HL-60 (cell line): Measurements from ENCODE around the gene C19orf81.

Experiments
- DNase-seq, 2 experiments: peaks; one replicate each; pipeline ENCODE4 v3.0.0-alpha.2; 2010 to 2020; ENCODE audit warnings: low read depth in 1 of 2, low spot score in 1 of 2
- H3K27ac ChIP-seq: fragments of 250-450 bp; sonication (Bioruptor Pico); replicated peaks from 2 replicates; pipeline ENCODE4 v1.5.1; 2020; ENCODE audit warnings: mild to moderate bottlenecking, moderate library complexity
- H3K27me3 ChIP-seq: fragments of 250-450 bp; sonication (Bioruptor Pico); 2 replicates; pipeline ENCODE4 v1.5.1; 2021; ENCODE audit warnings: mild to moderate bottlenecking, moderate library complexity; ENCODE audit not compliant: insufficient read depth, poor library complexity, severe bottlenecking
- H3K4me3 ChIP-seq: replicated peaks from 2 replicates; pipeline ENCODE4 v1.5.1; 2011; ENCODE audit warnings: mild to moderate bottlenecking, control low read depth, low read length; ENCODE audit not compliant: insufficient read depth
- CTCF ChIP-seq: IDR thresholded peaks from one replicate; pipeline ENCODE4 v1.5.1; 2011; ENCODE audit warnings: low read length, control low read depth, inconsistent platforms; ENCODE audit not compliant: insufficient read depth
- GABPA ChIP-seq: IDR thresholded peaks from 2 replicates; pipeline ENCODE4 v1.6.1; 2012; ENCODE audit warnings: low read depth
- POLR2AphosphoS5 ChIP-seq: IDR thresholded peaks from 2 replicates; pipeline ENCODE4 v1.6.1; 2012; ENCODE audit warnings: low read depth
- REST ChIP-seq: IDR thresholded peaks from 2 replicates; pipeline ENCODE4 v1.6.1; 2012; ENCODE audit warnings: low read depth; ENCODE audit not compliant: insufficient replicate concordance
- SPI1 ChIP-seq: IDR thresholded peaks from 2 replicates; pipeline ENCODE4 v1.6.1; 2012; ENCODE audit warnings: low read depth, mild to moderate bottlenecking, borderline replicate concordance

C19orf81 gene

GRCh38 chr19:50688766-50689165 lies 39.5 kb downstream of the C19orf81 start:
- TF ChIP-seq GABPA (no peak), REST (no peak), CTCF (no peak), POLR2AphosphoS5 (no peak), SPI1 (no peak)
- Histone ChIP-seq H3K27me3 (peaks cover 4% of the 10 kb centered on the region), H3K27ac (no peak overlapping the region), H3K4me3 (no peak overlapping the region)
- DNase-seq: no peak

GRCh38 chr19:50690439-50690838 lies 41.2 kb downstream of the C19orf81 start:
- Histone ChIP-seq H3K27me3 (peaks cover 5% of the 10 kb centered on the region), H3K4me3 (no peak overlapping the region)

More at GRCh38 chr19:50690439-50690838, 41.2 kb downstream of the C19orf81 start:
- H3K27ac ChIP-seq: no peak overlapping the region
- TF ChIP-seq SPI1 (no peak), GABPA (no peak), CTCF (no peak), REST (no peak), POLR2AphosphoS5 (no peak)
- no peak for DNase-seq
